Measurements from ENCODE around the gene ZBTB7B.

The ZBTB7B gene

GRCh38 chr1:154989195-154989860, 13.3 kb upstream of the ZBTB7B start:
- DNase-seq (ENCODE audit: low read depth), result no peak
- no peak overlapping the region for H3K4me3 ChIP-seq (ENCODE audit: low read depth, low read length)
- TF ChIP-seq CTCF (IDR thresholded peaks at IDR 0.05; ENCODE audit: control insufficient read depth, extremely low read depth, insufficient read depth), result no peak

DNA sequence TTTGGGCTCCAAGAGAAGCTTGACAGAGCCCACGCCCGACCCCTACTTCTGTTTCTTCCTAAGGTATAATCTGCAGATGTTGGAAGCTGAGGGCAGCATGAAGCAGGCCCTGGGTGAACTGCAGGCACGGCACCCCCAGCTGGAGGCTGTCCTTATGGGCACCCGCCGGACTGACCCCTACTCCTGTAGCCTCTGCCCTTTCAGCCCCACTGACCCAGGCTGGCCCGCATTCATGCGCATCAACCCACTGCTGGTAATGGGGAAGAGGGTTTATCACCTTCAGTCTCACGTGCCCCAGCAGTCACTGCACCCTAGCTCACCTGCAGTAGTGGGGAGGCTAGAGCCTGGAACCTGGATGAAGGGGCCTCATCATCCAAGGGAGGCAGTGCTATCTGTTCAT, 12.3 kb upstream of the ZBTB7B start:
- no peak for TF ChIP-seq CTCF (IDR thresholded peaks at IDR 0.05; ENCODE audit: control insufficient read depth, extremely low read depth, insufficient read depth)
- DNase-seq (ENCODE audit: low read depth), result no peak
- H3K4me3 ChIP-seq (ENCODE audit: low read depth, low read length), result no peak overlapping the region

- no peak overlapping the region for H3K4me3 ChIP-seq (ENCODE audit: low read depth, low read length)
- DNase-seq (ENCODE audit: low read depth), result no peak
- TF ChIP-seq CTCF (IDR thresholded peaks at IDR 0.05; ENCODE audit: control insufficient read depth, extremely low read depth, insufficient read depth), result no peak
Measured at GRCh38 chr1:154992721-154993571, 9.7 kb upstream of the ZBTB7B start.

- DNase-seq (ENCODE audit: low read depth), result no peak
- no peak within 1 kb of the TSS for H3K4me3 ChIP-seq (ENCODE audit: low read depth, low read length)
- no peak for TF ChIP-seq CTCF (IDR thresholded peaks at IDR 0.05; ENCODE audit: control insufficient read depth, extremely low read depth, insufficient read depth)
Measured at GRCh38 chr1:154993572-154994268, 8.9 kb upstream of the ZBTB7B start, which contains the start of gene LENEP. Gene LENEP (plus strand): TSS chr1:154993586. CDS start chr1:154993608, 22 bp downstream.

DNA sequence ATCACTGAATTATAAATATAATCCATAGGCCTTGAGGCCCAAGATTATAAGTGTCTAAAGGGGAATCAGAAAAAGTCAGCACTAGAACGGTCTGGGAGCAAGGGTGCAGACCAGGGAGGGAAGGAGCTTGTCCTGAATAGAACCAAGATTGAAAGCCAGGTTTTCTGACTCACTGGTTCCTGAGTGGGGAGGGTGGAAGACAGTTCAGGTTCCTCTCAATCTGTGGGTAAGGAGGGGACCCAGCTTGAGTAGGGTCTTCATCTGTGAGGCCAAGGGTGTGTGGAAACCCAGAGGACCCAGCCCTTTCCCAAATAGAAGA, 8.4 kb upstream of the ZBTB7B start:
- no peak overlapping the region for H3K4me3 ChIP-seq (ENCODE audit: low read depth, low read length)
- no peak for DNase-seq (ENCODE audit: low read depth)
- TF ChIP-seq CTCF (IDR thresholded peaks at IDR 0.05; ENCODE audit: control insufficient read depth, extremely low read depth, insufficient read depth), result no peak

DNA sequence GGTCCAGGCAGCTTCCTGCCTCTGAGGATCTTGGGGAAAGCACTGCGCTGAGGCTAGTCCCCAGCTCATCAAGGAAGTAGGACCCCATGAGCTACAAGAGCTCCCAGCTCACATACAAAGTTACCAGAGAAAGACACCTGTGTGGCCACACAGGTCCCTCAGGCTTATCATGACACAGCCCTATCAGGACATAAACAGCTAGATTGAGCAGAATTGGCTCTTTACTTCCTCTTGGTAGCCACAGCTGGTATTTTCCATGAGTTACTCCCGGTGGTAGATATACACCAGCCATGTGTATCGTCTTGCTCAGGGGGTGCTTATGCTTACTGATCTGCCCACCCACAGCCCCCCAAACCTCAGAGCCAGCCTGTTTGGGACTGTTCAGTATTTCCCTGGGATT, 8.0 kb upstream of the ZBTB7B start:
- DNase-seq (ENCODE audit: low read depth), result no peak
- no peak overlapping the region for H3K4me3 ChIP-seq (ENCODE audit: low read depth, low read length)
- TF ChIP-seq CTCF (IDR thresholded peaks at IDR 0.05; ENCODE audit: control insufficient read depth, extremely low read depth, insufficient read depth), result no peak

Data from LNCaP clone FGC (cell line).